SHP77 (cell line): ENCODE results near the gene KAZN.
A peak's percentile ranks its signal among the peaks of the same experiment; 100 is the strongest.

ENCODE experiments used
- DNase-seq, 2 experiments: peaks; one replicate each; lab custom pipeline; 2025; lab: John Stamatoyannopoulos, UW

The KAZN gene

GRCh38 chr1:15011160-15011559 is 412.7 kb downstream of the KAZN start:
- no peak for DNase-seq

DNA sequence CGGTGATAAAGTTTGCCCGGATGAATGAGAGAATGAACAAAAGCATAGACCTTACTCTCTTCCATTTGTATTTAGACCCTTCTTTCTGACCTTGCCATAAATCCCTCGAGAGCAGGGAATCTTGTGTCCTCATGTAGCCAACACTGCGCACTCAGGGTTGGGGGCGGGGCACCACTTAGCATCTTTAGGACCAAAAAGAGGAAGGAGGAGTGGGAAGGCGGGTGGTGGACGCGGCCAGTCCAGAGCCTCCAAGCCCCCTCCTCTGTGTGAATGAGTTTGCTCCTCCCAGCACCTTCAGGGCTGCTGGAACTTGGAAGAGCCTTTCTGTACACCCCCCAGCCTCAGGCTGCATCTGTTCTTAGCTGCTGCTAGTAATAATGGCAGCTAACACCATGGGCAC is 413.2 kb downstream of the KAZN start:
- DNase-seq, result no peak

DNA sequence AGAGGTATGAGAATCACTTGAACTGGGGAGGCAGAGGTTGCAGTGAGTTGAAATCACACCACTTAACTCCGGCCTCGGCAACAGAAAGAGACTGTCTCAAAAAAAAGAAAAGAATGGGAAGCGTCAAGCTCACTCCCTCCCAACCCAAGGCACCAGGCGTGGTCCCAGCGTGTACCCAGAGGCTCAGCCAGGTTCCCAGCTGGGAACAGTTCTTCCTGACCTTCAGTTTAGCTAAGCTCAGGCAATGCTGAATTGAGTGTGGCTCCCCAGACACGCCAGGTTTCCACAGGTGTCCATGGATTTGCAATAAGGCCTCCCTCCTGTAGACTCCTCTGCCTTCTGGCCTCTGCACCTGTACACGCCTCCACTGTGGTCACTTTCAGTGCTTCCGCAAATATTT is 414.3 kb downstream of the KAZN start:
- DNase-seq, result no peak

DNA sequence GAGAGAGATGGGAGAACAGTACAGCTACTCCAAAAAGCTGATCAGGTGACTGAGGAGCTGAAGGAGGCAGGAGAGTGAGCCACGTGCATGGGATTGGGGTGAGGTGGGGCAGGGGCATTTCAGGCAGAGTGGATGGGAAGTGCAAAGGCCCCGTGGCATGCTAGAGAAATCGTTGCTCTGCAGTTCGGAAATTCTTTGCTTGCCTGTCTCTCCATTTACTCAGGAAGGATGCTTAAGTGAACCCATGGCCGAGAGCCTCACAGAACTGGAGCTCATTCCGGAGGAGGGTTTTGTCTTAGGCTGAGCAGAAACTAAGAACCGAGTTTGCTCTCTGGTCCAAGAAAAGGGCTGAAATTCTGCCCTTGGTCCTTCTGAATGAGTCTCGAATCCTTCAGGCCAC is 415.3 kb downstream of the KAZN start:
- no peak for DNase-seq

GRCh38 chr1:15014516-15014915 is 416.0 kb downstream of the KAZN start:
- no peak for DNase-seq

GRCh38 chr1:15016001-15016400 is 417.5 kb downstream of the KAZN start:
- no peak for DNase-seq

DNA sequence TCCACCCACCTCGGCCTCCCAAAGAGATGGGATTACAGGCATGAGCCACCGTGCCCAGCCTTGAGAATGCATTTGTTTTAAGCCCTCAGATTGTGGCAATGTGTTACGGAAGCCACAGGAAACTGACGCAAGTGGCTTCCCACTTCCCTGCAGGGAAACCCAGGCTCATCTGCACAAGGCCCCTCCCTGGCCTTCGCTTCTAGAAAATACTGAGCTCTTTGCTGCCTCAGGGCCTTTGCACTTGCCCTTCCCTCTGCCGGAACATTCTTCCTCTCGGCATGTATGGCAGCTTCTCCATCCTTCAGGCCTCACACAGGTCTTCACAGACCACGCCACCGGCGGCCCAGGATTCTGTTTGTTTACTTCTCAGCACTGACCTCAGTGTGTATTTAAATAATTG is 418.0 kb downstream of the KAZN start:
- no peak for DNase-seq

DNA sequence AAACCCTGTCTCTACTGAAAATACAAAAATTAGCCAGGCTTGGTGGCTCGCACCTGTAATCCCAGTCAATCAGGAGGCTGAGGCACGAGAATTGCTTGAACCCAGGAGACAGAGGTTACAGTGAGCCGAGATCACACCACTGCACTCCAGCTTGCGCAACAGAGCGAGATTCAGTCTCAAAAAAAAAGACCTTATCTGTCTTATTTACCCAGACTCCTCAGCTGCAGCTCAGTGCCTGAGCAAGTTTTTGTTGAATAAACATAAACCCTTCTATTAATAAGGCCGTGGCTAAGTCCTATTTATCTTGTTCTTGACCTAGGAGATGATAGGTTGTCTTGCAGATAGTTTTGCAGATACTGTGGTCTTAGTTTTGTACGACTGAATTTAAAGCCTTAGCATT is 418.6 kb downstream of the KAZN start:
- DNase-seq, result no peak

- DNase-seq, result no peak
These were observed 420.3 kb downstream of the KAZN start for GRCh38 chr1:15018767-15019166.

- DNase-seq, result no peak
These were observed 422.7 kb downstream of the KAZN start for GRCh38 chr1:15020943-15021745.

DNA sequence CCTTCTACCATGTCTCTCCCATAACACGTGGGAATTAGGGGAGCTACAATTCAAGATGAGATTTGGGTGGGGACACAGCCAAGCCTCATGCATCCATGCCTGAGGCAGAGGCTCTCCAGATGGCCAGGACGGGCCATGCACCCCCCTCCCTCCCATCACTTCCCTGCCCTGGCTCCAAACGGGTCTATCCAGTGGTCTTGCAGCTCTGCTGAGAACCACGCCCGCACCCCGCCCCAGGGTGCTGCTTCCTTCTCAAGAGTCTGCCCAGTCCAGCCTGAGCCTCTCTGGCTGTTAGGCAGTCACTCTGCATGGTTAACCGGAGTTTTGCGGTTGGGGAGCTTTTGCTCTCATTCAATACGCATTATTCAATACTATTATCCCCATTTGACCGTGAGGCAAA is 423.6 kb downstream of the KAZN start:
- DNase-seq, result no peak

GRCh38 chr1:15023205-15023604 is 424.7 kb downstream of the KAZN start:
- no peak for DNase-seq

DNA sequence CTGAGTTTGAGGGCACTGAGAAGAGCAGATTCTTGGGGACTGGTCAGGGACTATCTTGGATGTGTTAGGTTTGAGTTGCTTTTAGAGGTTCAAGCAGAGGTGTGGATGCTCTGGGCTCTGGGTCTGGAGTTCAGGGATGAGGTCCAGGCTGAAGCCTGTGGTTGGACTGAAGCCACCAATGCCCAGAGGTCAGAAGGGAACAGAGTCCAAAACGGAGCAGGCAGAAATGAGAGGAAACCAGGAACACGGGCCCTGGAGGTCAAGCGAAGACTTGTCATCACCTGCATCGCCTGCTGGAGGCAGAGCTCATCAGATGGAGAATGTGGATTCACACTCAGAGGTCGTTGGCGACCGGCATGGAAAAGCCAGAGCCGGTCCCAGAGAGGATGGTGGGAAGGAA is 425.5 kb downstream of the KAZN start:
- no peak for DNase-seq

DNA sequence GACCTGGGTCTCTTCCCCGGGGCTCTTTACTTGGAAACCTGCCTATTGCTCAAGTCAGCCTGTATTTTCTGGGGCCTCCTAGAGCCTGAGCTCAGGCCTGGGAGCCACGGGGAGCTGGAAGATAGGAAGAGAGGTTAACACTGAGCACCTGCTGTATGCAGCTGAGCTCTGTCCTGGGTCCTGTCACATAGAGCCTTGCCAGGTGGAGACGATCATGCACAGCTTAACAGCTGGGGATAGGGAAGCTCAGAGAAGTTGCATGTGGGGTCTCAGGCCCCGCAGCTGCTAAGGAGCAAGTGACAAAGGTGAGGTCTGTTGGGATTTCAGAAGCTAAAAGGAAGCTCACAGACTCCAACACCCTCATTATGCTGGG is 427.6 kb downstream of the KAZN start:
- no peak for DNase-seq

- DNase-seq, result peak; percentile 18 to 43
These were observed 429.1 kb downstream of the KAZN start for GRCh38 chr1:15027515-15027986.

- DNase-seq, result no peak
These were observed 429.6 kb downstream of the KAZN start for GRCh38 chr1:15028102-15028501.

DNA sequence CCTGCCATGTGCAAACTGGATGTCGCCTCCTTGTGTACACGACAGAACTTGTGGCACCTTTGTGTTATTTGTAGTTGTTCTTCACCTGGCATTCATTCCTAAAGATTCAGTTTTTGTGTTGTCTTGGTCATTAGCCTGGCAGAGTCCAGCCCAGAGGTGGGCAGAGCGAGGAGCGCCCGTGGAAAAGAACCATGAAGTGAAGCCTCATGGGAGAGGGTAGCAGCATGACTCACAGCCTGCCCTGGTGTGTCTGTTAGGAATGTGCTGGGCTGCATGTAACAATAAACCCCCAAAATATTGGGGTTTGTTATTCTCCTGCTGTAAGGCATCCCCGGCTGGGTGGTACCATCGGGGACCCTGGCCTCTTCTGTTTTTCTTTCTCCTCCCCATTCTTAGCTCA is 430.1 kb downstream of the KAZN start:
- no peak for DNase-seq

- no peak for DNase-seq
These were observed 430.6 kb downstream of the KAZN start for GRCh38 chr1:15029036-15029435.

DNA sequence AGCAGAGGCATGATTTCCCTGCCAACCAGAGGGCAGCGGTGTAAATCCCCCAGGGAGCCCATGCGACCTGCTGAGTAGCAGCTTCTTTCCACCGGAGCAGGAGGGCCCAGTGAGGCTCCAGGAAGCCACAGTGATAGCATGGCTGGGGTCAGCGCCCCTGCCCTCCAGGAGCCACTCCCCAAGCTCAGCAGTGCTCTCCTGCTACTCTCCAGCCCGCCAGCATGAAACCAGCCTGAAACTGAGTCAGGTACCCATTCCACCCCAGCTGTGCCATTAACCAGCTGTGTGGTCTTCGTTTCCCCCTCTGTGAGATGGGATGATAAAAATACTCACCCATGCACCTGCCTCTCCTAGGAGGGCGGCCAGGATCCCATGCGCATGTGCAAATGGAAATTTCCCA is 431.3 kb downstream of the KAZN start:
- DNase-seq, result no peak

GRCh38 chr1:15031251-15031933 is 432.9 kb downstream of the KAZN start:
- DNase-seq, result no peak

GRCh38 chr1:15033264-15033663 is 434.8 kb downstream of the KAZN start:
- DNase-seq, result no peak

DNA sequence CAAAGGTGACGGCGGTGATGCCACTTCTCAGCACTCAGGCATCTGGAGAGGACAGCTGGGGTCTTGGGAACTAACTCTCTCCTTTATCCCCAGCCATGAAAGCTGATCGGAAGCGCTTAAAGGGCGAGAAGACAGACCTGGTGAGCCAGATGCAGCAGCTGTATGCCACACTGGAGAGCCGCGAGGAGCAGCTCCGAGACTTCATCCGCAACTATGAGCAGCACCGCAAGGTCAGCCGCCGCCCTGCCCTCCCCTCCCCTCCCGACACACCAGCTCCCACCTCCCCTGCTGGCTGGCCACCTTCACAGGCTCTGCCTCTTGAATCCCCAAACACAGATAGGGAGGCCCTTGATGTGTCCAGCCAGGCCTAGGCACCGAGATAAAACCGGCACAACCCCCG is 436.2 kb downstream of the KAZN start:
- DNase-seq, result no peak

GRCh38 chr1:15035236-15035635 is 436.8 kb downstream of the KAZN start:
- no peak for DNase-seq

- no peak for DNase-seq
These were observed 437.6 kb downstream of the KAZN start for GRCh38 chr1:15036101-15036500.
